Hepatocyte (in vitro differentiated cells): Measurements from ENCODE around the gene C12orf42. TPM values are rescaled to one million over a fixed set of nuclear protein-coding genes. Genes with fewer than 3 reads are reported as not detected.
"Not testable (repeated sequence)": the region's sequence is repeated elsewhere in the genome, so short reads cannot be mapped to it uniquely, and the experiment has no call there.

Source experiments
- DNase-seq: peaks from one replicate; pipeline ENCODE4 v3.0.0-alpha.2; 2016; ENCODE audit warnings: low spot score
- H2AFZ ChIP-seq: fragments of 200-600 bp; sonication (generic); 2 replicates; pipeline ENCODE4 v1.6.0; 2016; ENCODE audit warnings: antibody characterized with exemption, mild to moderate bottlenecking
- H3K27ac ChIP-seq: fragments of 200-600 bp; sonication (generic); 2 replicates; pipeline ENCODE4 v1.5.1; 2016; ENCODE audit warnings: mild to moderate bottlenecking
- H3K27me3 ChIP-seq: fragments of 200-600 bp; sonication (generic); 2 replicates; pipeline ENCODE4 v1.6.1; 2016
- H3K36me3 ChIP-seq: fragments of 200-600 bp; sonication (generic); replicated peaks from 2 replicates; pipeline ENCODE4 v1.5.1; 2016; ENCODE audit warnings: low read depth; ENCODE audit not compliant: insufficient read depth
- H3K4me1 ChIP-seq: fragments of 200-600 bp; sonication (generic); 2 replicates; pipeline ENCODE4 v1.5.1; 2016; ENCODE audit warnings: mild to moderate bottlenecking, moderate library complexity; ENCODE audit not compliant: insufficient read depth
- H3K4me2 ChIP-seq: fragments of 200-600 bp; sonication (generic); 2 replicates; pipeline ENCODE4 v1.6.0; 2016
- H3K4me3 ChIP-seq: fragments of 200-600 bp; sonication (generic); 2 replicates; pipeline ENCODE4 v1.5.1; 2016; ENCODE audit warnings: mild to moderate bottlenecking
- H3K79me2 ChIP-seq: fragments of 200-600 bp; sonication (generic); 2 replicates; pipeline ENCODE4 v1.6.0; 2017; ENCODE audit warnings: mild to moderate bottlenecking
- H3K9me2 ChIP-seq: fragments of 200-600 bp; sonication (generic); replicated peaks from 2 replicates; pipeline ENCODE4 v1.6.0; 2017; ENCODE audit warnings: mild to moderate bottlenecking; ENCODE audit not compliant: insufficient read depth
- H3K9me3 ChIP-seq: fragments of 200-600 bp; sonication (generic); 2 replicates; pipeline ENCODE4 v1.5.1; 2016; ENCODE audit warnings: low read depth, mild to moderate bottlenecking
- H4K20me1 ChIP-seq: fragments of 200-600 bp; sonication (generic); 2 replicates; pipeline ENCODE4 v1.6.0; 2016; ENCODE audit warnings: mild to moderate bottlenecking; ENCODE audit not compliant: insufficient read depth, poor library complexity, severe bottlenecking
- CTCF ChIP-seq: fragments of 200-600 bp; sonication (generic); IDR thresholded peaks from 2 replicates; pipeline ENCODE4 v1.5.1; 2016; ENCODE audit warnings: antibody characterized with exemption, mild to moderate bottlenecking; ENCODE audit not compliant: poor library complexity
- EZH2 ChIP-seq: fragments of 200-600 bp; sonication (generic); IDR thresholded peaks from 2 replicates; pipeline ENCODE4 v1.6.1; 2016; ENCODE audit warnings: antibody characterized with exemption, mild to moderate bottlenecking, borderline replicate concordance
- EZH2phosphoT487 ChIP-seq: fragments of 200-600 bp; sonication (generic); IDR thresholded peaks from one replicate; pipeline ENCODE4 v1.6.1; 2018; ENCODE audit warnings: antibody characterized with exemption, mild to moderate bottlenecking, low read depth, moderate library complexity; ENCODE audit not compliant: unreplicated experiment, severe bottlenecking
- WGBS: methylation state at CpG from one replicate; pipeline ENCODE4 v1.1.6; 2016; ENCODE audit warnings: low lambda C conversion rate; ENCODE audit errors: missing lambda C conversion rate; 5-methylcytosine and 5-hydroxymethylcytosine counted together
- polyA plus RNA-seq: library from polyadenylated mRNA; unstranded; fragments of >200 nt; fragmentation: Nextera tagmentation; extraction: Ambion mirVana; gene quantifications from 2 replicates; pipeline ENCODE4 v1.2.1, GENCODE V29; 2016
- total RNA-seq: library from RNA; depleted of rRNA; stranded (reverse); fragments of >200 nt; gene quantifications from 2 replicates; pipeline ENCODE4 v1.2.3, GENCODE V29; 2014

C12orf42 gene
- total and polyA plus RNA-seq, 2 experiments from 2014 or later: not detected

GRCh38 chr12:103442182-103442555 lies 53.6 kb downstream of the C12orf42 start:
- Histone ChIP-seq H3K27ac (no peak overlapping the region), H4K20me1 (no peaks in the 10 kb centered on the region), H3K4me3 (no peak overlapping the region), H3K4me1 (no peaks in the 10 kb centered on the region), H3K9me2 (no peaks in the 10 kb centered on the region), H3K4me2 (no peak overlapping the region), H2AFZ (no peak overlapping the region), H3K36me3 (no peaks in the 10 kb centered on the region), H3K79me2 (no peaks in the 10 kb centered on the region), H3K9me3 (no peaks in the 10 kb centered on the region), H3K27me3 (no peaks in the 10 kb centered on the region)
- WGBS: 68% methylated on average over 5 of the region's 5 CpGs
- TF ChIP-seq CTCF: no peak
- TF ChIP-seq EZH2phosphoT487: no peak
- TF ChIP-seq EZH2: no peak
- DNase-seq: no peak

GRCh38 chr12:103441437-103442181 lies 54.2 kb downstream of the C12orf42 start:
- Histone ChIP-seq H2AFZ (no peak overlapping the region), H3K4me3 (no peak overlapping the region), H3K36me3 (no peaks in the 10 kb centered on the region), H3K4me1 (no peaks in the 10 kb centered on the region), H3K9me2 (no peaks in the 10 kb centered on the region), H3K79me2 (no peaks in the 10 kb centered on the region), H4K20me1 (no peaks in the 10 kb centered on the region), H3K4me2 (no peak overlapping the region), H3K27me3 (no peaks in the 10 kb centered on the region), H3K9me3 (no peaks in the 10 kb centered on the region), H3K27ac (no peak overlapping the region)
- TF ChIP-seq EZH2: no peak
- TF ChIP-seq EZH2phosphoT487: no peak
- TF ChIP-seq CTCF: no peak
- no peak for DNase-seq
- WGBS: 81% methylated on average over 1 of the region's 1 CpG

GRCh38 chr12:103434165-103435105 lies 61.3 kb downstream of the C12orf42 start:
- peak overlapping the region; percentile 49 for H3K4me2 ChIP-seq
- DNase-seq, H3K9me2 ChIP-seq, H3K4me1 ChIP-seq, H3K27me3 ChIP-seq, H3K27ac ChIP-seq, H2AFZ ChIP-seq, H3K4me3 ChIP-seq, H4K20me1 ChIP-seq, H3K9me3 ChIP-seq, H3K36me3 ChIP-seq, H3K79me2 ChIP-seq: not testable (repeated sequence)
- WGBS: 50% methylated on average over 32 of the region's 33 CpGs

- Histone ChIP-seq H4K20me1 (no peaks in the 10 kb centered on the region), H3K4me3 (no peak overlapping the region), H3K4me2 (no peak overlapping the region), H3K9me2 (no peaks in the 10 kb centered on the region), H3K27me3 (no peaks in the 10 kb centered on the region), H3K9me3 (no peaks in the 10 kb centered on the region), H3K36me3 (no peaks in the 10 kb centered on the region), H2AFZ (no peak overlapping the region), H3K79me2 (no peaks in the 10 kb centered on the region), H3K4me1 (no peaks in the 10 kb centered on the region), H3K27ac (no peak overlapping the region)
- 96% methylated on average over 2 of the region's 2 CpGs for WGBS
- TF ChIP-seq CTCF (no peak), EZH2phosphoT487 (no peak), EZH2 (no peak)
- no peak for DNase-seq
These were observed 63.8 kb downstream of the C12orf42 start for GRCh38 chr12:103431950-103432349.
